Endothelial cell of umbilical vein (primary cell): ENCODE results near the gene MS4A3. TPM values are rescaled to one million over a fixed set of nuclear protein-coding genes. Genes with fewer than 3 reads are reported as not detected.

Experiments
- BruUV-seq: library from RNA; stranded (reverse); fragments of 400-500 nt; replicated peaks from 2 replicates; lab custom pipeline; 2021; lab: Mats Ljungman, UMichigan
- CTCF ChIA-PET: fragments of 300-600, 350-600 bp; sonication (Branson Sonifier 250); formaldehyde crosslinking; loops from one replicate; lab custom pipeline; 2021; ENCODE audit warnings: antibody characterized with exemption, inconsistent platforms; lab: Charles Lee
- POLR2A ChIA-PET: fragments of 300-600, 350-600 bp; sonication (Branson Sonifier 250); formaldehyde crosslinking; loops from one replicate; lab custom pipeline; 2021; ENCODE audit warnings: antibody characterized with exemption, inconsistent platforms; lab: Charles Lee
- DNase-seq: peaks from one replicate; pipeline ENCODE4 v3.0.0-alpha.2; 2011; ENCODE audit warnings: low read depth, low spot score
- FAIRE-seq: peaks from 2 replicates; lab custom pipeline; 2011; peaks lifted over from hg19 to GRCh38; lab: Jason Lieb, UNC
- H2AFZ ChIP-seq: 2 replicates; pipeline ENCODE4 v1.6.0; 2012; ENCODE audit warnings: low read depth, low read length, control low read depth, inconsistent platforms
- H3K27ac ChIP-seq: 2 replicates; pipeline ENCODE4 v1.5.1; 2011; ENCODE audit warnings: low read depth, mild to moderate bottlenecking, control low read depth, low read length, moderate library complexity; ENCODE audit not compliant: insufficient read depth
- H3K27me3 ChIP-seq, 2 experiments: 2 replicates each; pipeline versions ENCODE4 v1.6.0 to v1.6.1; 2011; ENCODE audit warnings: low read length in 2 of 2, mixed read lengths in 1 of 2; ENCODE audit not compliant: control insufficient read depth in 2 of 2, insufficient read depth in 2 of 2
- H3K36me3 ChIP-seq, 2 experiments: 2 replicates in 1 of 2; 3 replicates in 1 of 2; pipeline ENCODE4 v1.5.1; 2011; ENCODE audit warnings: low read length in 2 of 2, mild to moderate bottlenecking in 1 of 2, moderate library complexity in 1 of 2; ENCODE audit not compliant: control insufficient read depth in 2 of 2, insufficient read depth in 2 of 2; ENCODE audit errors: extremely low read depth in 1 of 2
- H3K4me1 ChIP-seq: 3 replicates; pipeline ENCODE4 v1.5.1; 2011; ENCODE audit warnings: mild to moderate bottlenecking, low read length; ENCODE audit not compliant: control insufficient read depth, insufficient read depth; ENCODE audit errors: extremely low read depth
- H3K4me2 ChIP-seq: 2 replicates; pipeline ENCODE4 v1.6.1; 2011; ENCODE audit warnings: low read length, control low read depth, mixed read lengths; ENCODE audit not compliant: insufficient read depth
- H3K4me3 ChIP-seq, 3 experiments: fragments of 200-600 bp in 1 of 3; sonication (generic), shearing (Covaris generic) in 1 of 3; replicated peaks in 1 of 3; 2 replicates each; pipeline ENCODE4 v1.5.1; 2011 to 2016; ENCODE audit warnings: control low read depth in 3 of 3, low read length in 3 of 3, mild to moderate bottlenecking in 2 of 3, inconsistent platforms in 1 of 3, low read depth in 1 of 3, moderate library complexity in 1 of 3; ENCODE audit not compliant: insufficient read depth in 1 of 3
- H3K79me2 ChIP-seq: 2 replicates; pipeline ENCODE4 v1.6.0; 2012; ENCODE audit warnings: low read length, inconsistent platforms; ENCODE audit not compliant: control insufficient read depth, insufficient read depth
- H3K9ac ChIP-seq: replicated peaks from 2 replicates; pipeline ENCODE3; 2011; ENCODE audit warnings: low read length, control low read depth; ENCODE audit not compliant: insufficient read depth; ENCODE audit errors: extremely low read depth
- H3K9me1 ChIP-seq: replicated peaks from 3 replicates; pipeline ENCODE4 v1.6.0; 2011; ENCODE audit warnings: mild to moderate bottlenecking, low read length; ENCODE audit not compliant: control insufficient read depth, insufficient read depth; ENCODE audit errors: extremely low read depth
- H3K9me3 ChIP-seq: replicated peaks from 2 replicates; pipeline ENCODE4 v1.5.1; 2012; ENCODE audit warnings: low read length, inconsistent platforms; ENCODE audit not compliant: control insufficient read depth, insufficient read depth
- H4K20me1 ChIP-seq: replicated peaks from 2 replicates; pipeline ENCODE3; 2011; ENCODE audit warnings: mild to moderate bottlenecking, low read length; ENCODE audit not compliant: control insufficient read depth, insufficient read depth; ENCODE audit errors: extremely low read depth
- EZH2 ChIP-seq: IDR thresholded peaks from 2 replicates; pipeline ENCODE4 v1.6.1; 2012; ENCODE audit warnings: borderline replicate concordance, low read depth, mild to moderate bottlenecking, moderate library complexity, low read length, inconsistent platforms; ENCODE audit not compliant: severe bottlenecking
- FOS ChIP-seq: IDR thresholded peaks from 2 replicates; pipeline ENCODE4 v1.6.1; 2011; ENCODE audit warnings: mild to moderate bottlenecking, low read length, moderate library complexity, borderline replicate concordance; ENCODE audit not compliant: insufficient read depth
- GATA2 ChIP-seq: IDR thresholded peaks from 2 replicates; pipeline ENCODE4 v1.7.0; 2011; ENCODE audit warnings: low read depth, mild to moderate bottlenecking, moderate library complexity, mixed read lengths, low read length; ENCODE audit not compliant: insufficient read length, insufficient read depth
- JUN ChIP-seq: IDR thresholded peaks from 2 replicates; pipeline ENCODE4 v1.6.1; 2011; ENCODE audit warnings: borderline replicate concordance, low read depth; ENCODE audit not compliant: insufficient read length, insufficient read depth
- POLR2A ChIP-seq: IDR thresholded peaks from 2 replicates; pipeline ENCODE4 v1.6.1; 2012; ENCODE audit warnings: low read depth, mild to moderate bottlenecking, control low read depth, low read length
- POLR2AphosphoS5 ChIP-seq: IDR thresholded peaks from 2 replicates; pipeline ENCODE4 v1.6.1; 2012; ENCODE audit warnings: low read depth, mild to moderate bottlenecking, control low read depth, low read length, moderate library complexity; ENCODE audit not compliant: insufficient read depth
- dilution Hi-C: fragments of 300-500 bp; cut with MboI; formaldehyde crosslinking; loops from one replicate; pipeline ENCODE4 v1.15.0; 2019; ENCODE audit warnings: low sequenced_read_pairs; ENCODE audit not compliant: extremely low pct_ligation_motif_present
- intact Hi-C: fragments of 100-400 bp; cut with micrococcal nuclease; formaldehyde crosslinking; loops from one replicate; pipeline ENCODE4 v1.10.0; 2022
- polyA plus RNA-seq, 4 experiments: library from polyadenylated mRNA; depleted of rRNA in 3 of 4; stranded (reverse) in 3 of 4; unstranded in 1 of 4; fragments of >200 nt; gene quantifications; 2 replicates each; pipeline versions ENCODE4 v1.2.1 to v1.2.3, GENCODE V29; 2011 to 2012; ENCODE audit warnings: missing spikeins in 1 of 4
- total RNA-seq: library from RNA; stranded (reverse); gene quantifications from 2 replicates; pipeline ENCODE4 v1.2.3, GENCODE V29; 2021
- TF ChIP-seq, protein P1 (sequence below): IDR thresholded peaks from 2 replicates; pipeline ENCODE4 v1.6.1; 2011; ENCODE audit not compliant: insufficient read depth, insufficient read length

The MS4A3 gene
- total and polyA plus RNA-seq, 2 donors (not counting 3 experiments of a cell fraction or from before 2014, with no cell fraction given) = not detected

DNA sequence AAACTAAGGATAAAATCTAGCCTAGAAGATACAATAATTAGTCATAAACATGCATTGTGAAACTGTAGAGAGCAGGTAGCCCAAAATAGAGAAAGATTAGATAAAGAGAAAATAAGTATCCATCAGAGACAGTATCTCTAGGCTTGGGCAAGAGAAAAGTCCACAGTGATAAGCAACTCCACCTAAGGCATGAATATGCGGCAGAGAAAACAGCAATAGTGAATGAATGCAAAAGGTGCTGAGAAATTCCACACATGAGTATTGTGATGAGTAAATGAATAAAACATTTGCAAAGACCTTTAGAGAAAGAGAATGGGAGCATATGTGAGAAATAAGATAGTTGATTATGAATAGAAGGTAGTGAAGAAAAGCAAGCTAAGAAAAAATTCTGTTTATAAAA lies 40.7 kb downstream of the MS4A3 start:
- H4K20me1 ChIP-seq = no peaks in the 10 kb centered on the region

DNA sequence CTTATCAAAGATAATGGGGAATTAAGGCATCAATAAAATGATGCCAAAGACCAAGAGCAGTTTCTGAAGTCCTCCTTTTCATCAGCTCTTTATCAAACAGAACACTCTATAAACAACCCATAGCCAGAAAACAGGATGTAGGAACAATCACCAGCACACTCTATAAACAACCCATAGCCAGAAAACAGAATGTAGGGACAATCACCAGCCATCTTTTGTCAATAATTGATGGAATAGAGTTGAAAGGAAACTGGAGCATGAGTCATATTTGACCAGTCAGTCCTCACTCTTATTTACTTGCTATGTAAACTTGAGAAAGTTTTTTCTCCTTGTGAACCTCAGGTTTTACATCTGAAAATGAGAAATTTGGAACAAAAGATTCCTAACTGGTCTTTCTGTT lies 42.0 kb downstream of the MS4A3 start:
- ChIA-PET CTCF (no interaction called here), POLR2A (no interaction called here)
- peak overlapping the region; percentile 37 for H3K4me2 ChIP-seq
- peak overlapping the region; percentile 76 for H3K27ac ChIP-seq
- no peak overlapping the region for H3K4me3 ChIP-seq
- no peaks in the 10 kb centered on the region for H3K27me3 ChIP-seq
- intact Hi-C loops = loop anchor here (1.0 kb wide), 1 partner anchor 197 kb away; no protein-coding TSS in a partner anchor
- TF ChIP-seq POLR2AphosphoS5 (peak; percentile 15), FOS (peak; percentile 47), POLR2A (no peak), JUN (peak; percentile 90)
- H4K20me1 ChIP-seq = no peaks in the 10 kb centered on the region
- H3K9me1 ChIP-seq = no peaks in the 10 kb centered on the region
- no peaks in the 10 kb centered on the region for H3K36me3 ChIP-seq
- dilution Hi-C loops = no loop called here
- H3K9ac ChIP-seq = peak overlapping the region; percentile 21
- no TSS peak for BruUV-seq
- FAIRE-seq = peak; percentile 70
- peaks cover 37% of the 10 kb centered on the region for H3K4me1 ChIP-seq
- no peaks in the 10 kb centered on the region for H3K79me2 ChIP-seq
- peak; percentile 94 for DNase-seq
- H2AFZ ChIP-seq = no peak overlapping the region
- H3K9me3 ChIP-seq = no peaks in the 10 kb centered on the region

More for the DNA sequence above, 40.7 kb downstream of the MS4A3 start:
- FAIRE-seq = no peak
- H3K79me2 ChIP-seq = no peaks in the 10 kb centered on the region
- intact Hi-C loops (no loop called here), dilution Hi-C loops (no loop called here)
- TF ChIP-seq GATA2 (no peak), EZH2 (no peak), JUN (no peak)
- TF ChIP-seq, protein P1, sequence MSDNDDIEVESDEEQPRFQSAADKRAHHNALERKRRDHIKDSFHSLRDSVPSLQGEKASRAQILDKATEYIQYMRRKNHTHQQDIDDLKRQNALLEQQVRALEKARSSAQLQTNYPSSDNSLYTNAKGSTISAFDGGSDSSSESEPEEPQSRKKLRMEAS = no peak
- no peak overlapping the region for H3K9ac ChIP-seq
- no peaks in the 10 kb centered on the region for H3K36me3 ChIP-seq
- no peak overlapping the region for H2AFZ ChIP-seq
- no peaks in the 10 kb centered on the region for H3K27me3 ChIP-seq
- H3K4me2 ChIP-seq = no peak overlapping the region
- no peak overlapping the region for H3K4me3 ChIP-seq
- no peak for DNase-seq
- BruUV-seq = no TSS peak
- POLR2A ChIA-PET = no interaction called here
- peaks cover 37% of the 10 kb centered on the region for H3K4me1 ChIP-seq
- H3K27ac ChIP-seq = no peak overlapping the region
- H3K9me1 ChIP-seq = no peaks in the 10 kb centered on the region
- CTCF ChIA-PET = interaction anchor here (0.8 kb wide), 1 partner anchor 72 kb away, joined by 3 read pairs; no protein-coding TSS in a partner anchor
- no peaks in the 10 kb centered on the region for H3K9me3 ChIP-seq
